Neural cell (in vitro differentiated cells): ENCODE results near the gene TGM1.

Experiments used
- POLR2AphosphoS5 ChIP-seq: IDR thresholded peaks from 2 replicates; pipeline ENCODE4 v1.6.1; 2012
- TF ChIP-seq, protein P1 (sequence below): fragments of 450-650 bp; IDR thresholded peaks from 2 replicates; pipeline ENCODE4 v1.5.1; 2014; ENCODE audit warnings: antibody characterized with exemption, mild to moderate bottlenecking, moderate library complexity; ENCODE audit not compliant: poor library complexity, severe bottlenecking

GRCh38 chr14:24290746-24291145, 27.8 kb upstream of the TGM1 start:
- no peak for TF ChIP-seq POLR2AphosphoS5
- TF ChIP-seq, protein P1, sequence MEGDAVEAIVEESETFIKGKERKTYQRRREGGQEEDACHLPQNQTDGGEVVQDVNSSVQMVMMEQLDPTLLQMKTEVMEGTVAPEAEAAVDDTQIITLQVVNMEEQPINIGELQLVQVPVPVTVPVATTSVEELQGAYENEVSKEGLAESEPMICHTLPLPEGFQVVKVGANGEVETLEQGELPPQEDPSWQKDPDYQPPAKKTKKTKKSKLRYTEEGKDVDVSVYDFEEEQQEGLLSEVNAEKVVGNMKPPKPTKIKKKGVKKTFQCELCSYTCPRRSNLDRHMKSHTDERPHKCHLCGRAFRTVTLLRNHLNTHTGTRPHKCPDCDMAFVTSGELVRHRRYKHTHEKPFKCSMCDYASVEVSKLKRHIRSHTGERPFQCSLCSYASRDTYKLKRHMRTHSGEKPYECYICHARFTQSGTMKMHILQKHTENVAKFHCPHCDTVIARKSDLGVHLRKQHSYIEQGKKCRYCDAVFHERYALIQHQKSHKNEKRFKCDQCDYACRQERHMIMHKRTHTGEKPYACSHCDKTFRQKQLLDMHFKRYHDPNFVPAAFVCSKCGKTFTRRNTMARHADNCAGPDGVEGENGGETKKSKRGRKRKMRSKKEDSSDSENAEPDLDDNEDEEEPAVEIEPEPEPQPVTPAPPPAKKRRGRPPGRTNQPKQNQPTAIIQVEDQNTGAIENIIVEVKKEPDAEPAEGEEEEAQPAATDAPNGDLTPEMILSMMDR, result no peak
